AG09309 (cell line): ENCODE data around the gene DYNC1H1.
A peak's percentile ranks its signal among the peaks of the same experiment; 100 is the strongest.
"Not testable (repeated sequence)": the region's sequence is repeated elsewhere in the genome, so short reads cannot be mapped to it uniquely, and the experiment has no call there.

Source experiments
- DNase-seq: peaks from one replicate; pipeline ENCODE4 v3.0.0-alpha.2; 2010; ENCODE audit warnings: low read depth
- H3K4me3 ChIP-seq: 2 replicates; pipeline ENCODE4 v1.5.1; 2011; ENCODE audit warnings: mild to moderate bottlenecking, low read depth, low read length, moderate library complexity; ENCODE audit not compliant: control insufficient read depth
- TF ChIP-seq, protein P1 (sequence below): IDR thresholded peaks from 2 replicates; pipeline ENCODE4 v1.5.1; 2011; ENCODE audit warnings: mild to moderate bottlenecking, low read depth, low read length, inconsistent platforms; ENCODE audit not compliant: insufficient read depth, control insufficient read depth; ENCODE audit errors: missing control alignments

DYNC1H1 gene

DNA sequence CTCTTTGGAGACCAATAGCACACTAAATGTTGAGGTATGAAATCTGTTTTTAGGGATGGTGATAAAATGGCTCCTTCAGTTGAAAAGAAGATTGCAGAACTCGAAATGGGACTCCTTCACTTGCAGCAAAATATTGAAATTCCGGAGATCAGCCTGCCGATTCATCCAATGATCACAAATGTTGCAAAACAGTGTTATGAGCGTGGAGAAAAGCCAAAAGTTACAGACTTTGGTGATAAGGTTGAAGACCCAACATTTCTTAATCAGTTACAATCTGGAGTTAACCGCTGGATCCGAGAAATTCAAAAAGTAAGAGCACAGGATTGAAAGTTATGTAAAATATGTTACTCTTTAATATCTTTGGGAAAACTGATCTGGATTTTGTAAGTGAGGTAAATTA, 15.3 kb downstream of the DYNC1H1 start:
- no peak overlapping the region for H3K4me3 ChIP-seq
- no peak for DNase-seq
- TF ChIP-seq, protein P1, sequence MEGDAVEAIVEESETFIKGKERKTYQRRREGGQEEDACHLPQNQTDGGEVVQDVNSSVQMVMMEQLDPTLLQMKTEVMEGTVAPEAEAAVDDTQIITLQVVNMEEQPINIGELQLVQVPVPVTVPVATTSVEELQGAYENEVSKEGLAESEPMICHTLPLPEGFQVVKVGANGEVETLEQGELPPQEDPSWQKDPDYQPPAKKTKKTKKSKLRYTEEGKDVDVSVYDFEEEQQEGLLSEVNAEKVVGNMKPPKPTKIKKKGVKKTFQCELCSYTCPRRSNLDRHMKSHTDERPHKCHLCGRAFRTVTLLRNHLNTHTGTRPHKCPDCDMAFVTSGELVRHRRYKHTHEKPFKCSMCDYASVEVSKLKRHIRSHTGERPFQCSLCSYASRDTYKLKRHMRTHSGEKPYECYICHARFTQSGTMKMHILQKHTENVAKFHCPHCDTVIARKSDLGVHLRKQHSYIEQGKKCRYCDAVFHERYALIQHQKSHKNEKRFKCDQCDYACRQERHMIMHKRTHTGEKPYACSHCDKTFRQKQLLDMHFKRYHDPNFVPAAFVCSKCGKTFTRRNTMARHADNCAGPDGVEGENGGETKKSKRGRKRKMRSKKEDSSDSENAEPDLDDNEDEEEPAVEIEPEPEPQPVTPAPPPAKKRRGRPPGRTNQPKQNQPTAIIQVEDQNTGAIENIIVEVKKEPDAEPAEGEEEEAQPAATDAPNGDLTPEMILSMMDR: no peak

GRCh38 chr14:101980251-101980650, 15.9 kb downstream of the DYNC1H1 start:
- no peak for DNase-seq
- TF ChIP-seq, protein P1: no peak
- no peak overlapping the region for H3K4me3 ChIP-seq

DNA sequence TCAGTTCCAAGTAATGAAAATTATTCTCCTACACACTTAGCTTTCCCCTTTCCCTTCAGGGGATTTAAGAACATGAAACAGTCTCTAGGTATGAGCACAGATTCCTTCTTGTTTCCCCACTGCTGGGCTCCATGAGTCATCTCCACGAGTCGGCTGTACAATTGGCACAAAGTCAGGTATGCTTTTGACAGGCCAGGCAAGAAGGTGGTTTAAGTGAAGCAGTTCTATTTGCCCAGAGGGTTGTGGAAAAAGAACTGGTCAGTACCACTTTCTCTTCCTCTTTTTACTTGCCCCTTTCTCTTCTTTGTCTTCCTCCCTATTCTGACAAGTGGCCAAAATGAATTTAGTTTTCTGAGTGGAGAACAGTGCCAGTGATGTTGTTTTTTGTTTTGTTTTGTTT, 16.3 kb downstream of the DYNC1H1 start:
- H3K4me3 ChIP-seq: no peak overlapping the region

GRCh38 chr14:101982621-101983020, 18.2 kb downstream of the DYNC1H1 start:
- no peak overlapping the region for H3K4me3 ChIP-seq
- no peak for DNase-seq
- TF ChIP-seq, protein P1: no peak

More for the DNA sequence above, 16.3 kb downstream of the DYNC1H1 start:
- peak; percentile 98 for DNase-seq
- TF ChIP-seq, protein P1: no peak

DNA sequence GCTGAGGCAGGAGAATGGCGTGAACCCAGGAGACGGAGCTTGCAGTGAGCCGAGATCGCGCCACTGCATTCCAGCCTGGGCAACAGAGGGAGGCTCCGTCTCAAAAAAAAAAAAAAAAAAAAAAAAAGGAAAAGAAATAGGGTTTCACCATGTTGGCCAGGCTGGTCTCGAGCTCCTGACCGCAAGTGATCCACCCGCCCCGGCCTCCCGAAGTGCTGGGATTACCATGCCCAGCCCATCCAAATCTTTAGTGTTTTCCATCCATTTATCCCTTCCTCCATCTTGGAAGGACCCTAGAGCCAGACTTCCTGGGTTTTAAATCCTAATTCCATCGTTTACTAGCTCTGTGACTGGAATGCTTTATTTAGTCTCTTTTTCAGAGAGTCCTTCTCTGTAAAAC, 20.5 kb downstream of the DYNC1H1 start:
- not testable (repeated sequence) for DNase-seq, H3K4me3 ChIP-seq

DNA sequence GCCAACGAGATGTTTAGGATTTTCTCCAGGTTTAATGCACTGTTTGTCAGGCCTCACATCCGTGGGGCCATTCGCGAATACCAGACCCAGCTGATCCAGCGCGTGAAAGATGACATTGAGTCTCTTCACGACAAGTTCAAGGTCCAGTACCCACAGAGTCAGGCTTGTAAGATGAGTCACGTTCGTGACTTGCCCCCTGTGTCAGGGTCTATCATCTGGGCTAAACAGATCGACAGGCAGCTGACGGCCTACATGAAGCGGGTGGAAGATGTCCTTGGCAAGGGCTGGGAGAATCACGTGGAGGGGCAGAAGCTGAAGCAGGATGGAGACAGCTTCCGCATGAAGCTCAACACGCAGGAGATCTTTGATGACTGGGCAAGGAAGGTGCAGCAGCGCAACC, 21.6 kb downstream of the DYNC1H1 start:
- DNase-seq: no peak
- no peak overlapping the region for H3K4me3 ChIP-seq
- TF ChIP-seq, protein P1: no peak

GRCh38 chr14:101986953-101987352, 22.6 kb downstream of the DYNC1H1 start:
- TF ChIP-seq, protein P1: no peak
- DNase-seq: no peak
- H3K4me3 ChIP-seq: no peak overlapping the region

DNA sequence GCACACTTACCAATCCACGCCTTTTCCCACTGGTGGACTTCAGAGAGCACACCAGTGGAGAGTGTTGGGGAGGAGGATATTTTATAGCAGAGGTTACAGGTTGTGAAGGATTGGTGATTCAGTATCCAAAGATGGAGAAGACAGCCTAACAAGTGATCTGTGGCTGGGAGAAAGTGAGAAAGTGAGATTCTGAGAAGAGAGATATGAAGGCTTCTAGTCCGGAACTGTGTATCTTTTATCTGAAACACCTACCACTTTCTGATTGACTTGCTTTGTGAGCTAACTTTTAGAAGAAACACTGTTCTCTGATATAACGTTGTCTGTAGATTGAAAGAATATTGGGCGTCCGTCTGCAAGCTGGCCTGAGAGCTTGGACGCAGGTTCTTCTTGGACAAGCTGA, 24.0 kb downstream of the DYNC1H1 start:
- no peak for DNase-seq
- H3K4me3 ChIP-seq: no peak overlapping the region
- TF ChIP-seq, protein P1: no peak
